NCI-H1105 treated with DMSO at 0.1 percent for 48 hours (cell line): ENCODE data around the gene GPR152.
"Not testable (repeated sequence)": the region's sequence is repeated elsewhere in the genome, so short reads cannot be mapped to it uniquely, and the experiment has no call there.

Source experiments
- DNase-seq: peaks from one replicate; lab custom pipeline; 2025; lab: John Stamatoyannopoulos, UW

Gene GPR152

GRCh38 chr11:67439321-67440228 lies 13.0 kb downstream of the GPR152 start:
- no peak for DNase-seq

GRCh38 chr11:67438158-67438902 lies 14.2 kb downstream of the GPR152 start:
- no peak for DNase-seq

GRCh38 chr11:67437809-67438157 lies 14.7 kb downstream of the GPR152 start:
- DNase-seq, result no peak

- DNase-seq, result no peak
Measured at GRCh38 chr11:67437082-67437808, 15.3 kb downstream of the GPR152 start, which contains the start of gene PTPRCAP. Gene PTPRCAP, minus strand, starts transcription at chr11:67437682. Its CDS starts 63 bp downstream, at chr11:67437619.

- no peak for DNase-seq
Measured at GRCh38 chr11:67436459-67437081, 16.0 kb downstream of the GPR152 start.

GRCh38 chr11:67435727-67436458 lies 16.6 kb downstream of the GPR152 start:
- DNase-seq, result no peak

- no peak for DNase-seq
Measured at GRCh38 chr11:67435031-67435726, 17.4 kb downstream of the GPR152 start.

GRCh38 chr11:67434395-67434881 lies 18.1 kb downstream of the GPR152 start:
- no peak for DNase-seq

- DNase-seq, result no peak
Measured at GRCh38 chr11:67433536-67434394, 18.8 kb downstream of the GPR152 start.

GRCh38 chr11:67432655-67433349 lies 19.7 kb downstream of the GPR152 start:
- no peak for DNase-seq

GRCh38 chr11:67431346-67432249 lies 20.9 kb downstream of the GPR152 start:
- no peak for DNase-seq

GRCh38 chr11:67429722-67430121 lies 22.8 kb downstream of the GPR152 start:
- DNase-seq, result no peak

GRCh38 chr11:67429038-67429668 lies 23.4 kb downstream of the GPR152 start:
- no peak for DNase-seq

- peak; percentile 96 for DNase-seq
Measured at GRCh38 chr11:67428052-67429001, 24.2 kb downstream of the GPR152 start, which contains the start of gene RPS6KB2. Gene RPS6KB2, plus strand, starts transcription at chr11:67428494. Its CDS starts 52 bp downstream, at chr11:67428546.

- DNase-seq, result not testable (repeated sequence)
Measured at GRCh38 chr11:67427364-67427859, 25.1 kb downstream of the GPR152 start.
